ENCODE results near the gene TFF3.

TFF3 gene

GRCh38 chr21:42362198-42362597 lies 47.0 kb upstream of the TFF3 start:
- H3K27ac ChIP-seq (ENCODE audit: low read length, poor library complexity, severe bottlenecking), result no peak overlapping the region
- H2AK5ac ChIP-seq (ENCODE audit: low read length, severe bottlenecking), result no peak overlapping the region
- no peaks in the 10 kb centered on the region for H3K79me1 ChIP-seq (replicated peaks; ENCODE audit: low read length, poor library complexity, severe bottlenecking)
- no peak overlapping the region for H2AFZ ChIP-seq (ENCODE audit: low read depth, low read length)
- no peak for DNase-seq
- H3K9me3 ChIP-seq (ENCODE audit: control insufficient read depth, low read length), result peaks cover 8% of the 10 kb centered on the region
- WGBS, result 86% methylated on average over 6 of the region's 12 CpGs
- no peak overlapping the region for H3K4me3 ChIP-seq (ENCODE audit: insufficient read depth in 1 of 2, low read depth in 1 of 2, low read length in 2 of 2)
- no peak overlapping the region for H2BK15ac ChIP-seq (ENCODE audit: low read depth, poor library complexity, severe bottlenecking)
- no peak overlapping the region for H3K4me2 ChIP-seq (ENCODE audit: low read length, poor library complexity, severe bottlenecking)
- peaks cover 29 to 38% of the 10 kb centered on the region in 2 experiments for H3K27me3 ChIP-seq (ENCODE audit: control insufficient read depth in 1 of 2, insufficient read depth in 1 of 2, low read length in 2 of 2)
- H4K91ac ChIP-seq (ENCODE audit: low read length), result no peak overlapping the region
- H3K36me3 ChIP-seq (ENCODE audit: control insufficient read depth in 1 of 2, insufficient read depth in 2 of 2, low read depth in 1 of 2, low read length in 2 of 2), result no peaks in the 10 kb centered on the region
- H3K18ac ChIP-seq (ENCODE audit: low read depth in 1 of 2, low read length in 2 of 2), result no peak overlapping the region
- H3K4me1 ChIP-seq (ENCODE audit: control insufficient read depth, insufficient read depth, low read depth, low read length), result peaks cover 2% of the 10 kb centered on the region
- H2BK5ac ChIP-seq (ENCODE audit: low read depth, low read length, poor library complexity, severe bottlenecking), result no peak overlapping the region
- H4K8ac ChIP-seq (ENCODE audit: low read length), result no peak overlapping the region
- no peak overlapping the region for H3K14ac ChIP-seq (ENCODE audit: low read length in 2 of 2)
- no peak overlapping the region for H3K9ac ChIP-seq (ENCODE audit: low read length)
- H3K23ac ChIP-seq (ENCODE audit: low read length in 2 of 2), result no peak overlapping the region
- no peak overlapping the region for H2BK12ac ChIP-seq (ENCODE audit: low read length in 2 of 2)
- no peak overlapping the region for H3K4ac ChIP-seq (ENCODE audit: low read depth in 1 of 2, low read length in 2 of 2)
- H2BK120ac ChIP-seq (ENCODE audit: low read depth, low read length), result no peak overlapping the region

- Histone ChIP-seq H2AK5ac (ENCODE audit: low read length, severe bottlenecking) (no peak overlapping the region), H4K8ac (ENCODE audit: low read length) (no peak overlapping the region), H2BK15ac (ENCODE audit: low read depth, poor library complexity, severe bottlenecking) (no peak overlapping the region), H3K14ac (ENCODE audit: low read length in 2 of 2) (no peak overlapping the region), H3K79me1 (replicated peaks; ENCODE audit: low read length, poor library complexity, severe bottlenecking) (no peaks in the 10 kb centered on the region), H4K91ac (ENCODE audit: low read length) (no peak overlapping the region), H3K4me1 (ENCODE audit: control insufficient read depth, insufficient read depth, low read depth, low read length) (peaks cover 2% of the 10 kb centered on the region), H3K4ac (ENCODE audit: low read depth in 1 of 2, low read length in 2 of 2) (no peak overlapping the region), H3K4me3 (ENCODE audit: insufficient read depth in 1 of 2, low read depth in 1 of 2, low read length in 2 of 2) (no peak overlapping the region), H3K23ac (ENCODE audit: low read length in 2 of 2) (no peak overlapping the region), H3K4me2 (ENCODE audit: low read length, poor library complexity, severe bottlenecking) (no peak overlapping the region), H3K9me3 (ENCODE audit: control insufficient read depth, low read length) (peaks cover 8% of the 10 kb centered on the region), H3K27me3 (ENCODE audit: control insufficient read depth in 1 of 2, insufficient read depth in 1 of 2, low read length in 2 of 2) (peaks cover 35 to 37% of the 10 kb centered on the region in 2 experiments), H3K18ac (ENCODE audit: low read depth in 1 of 2, low read length in 2 of 2) (no peak overlapping the region), H3K9ac (ENCODE audit: low read length) (no peak overlapping the region), H2AFZ (ENCODE audit: low read depth, low read length) (no peak overlapping the region), H2BK12ac (ENCODE audit: low read length in 2 of 2) (no peak overlapping the region), H2BK120ac (ENCODE audit: low read depth, low read length) (no peak overlapping the region), H2BK5ac (ENCODE audit: low read depth, low read length, poor library complexity, severe bottlenecking) (no peak overlapping the region), H3K36me3 (ENCODE audit: control insufficient read depth in 1 of 2, insufficient read depth in 2 of 2, low read depth in 1 of 2, low read length in 2 of 2) (no peaks in the 10 kb centered on the region), H3K27ac (ENCODE audit: low read length, poor library complexity, severe bottlenecking) (no peak overlapping the region)
- 72% methylated on average over 6 of the region's 7 CpGs for WGBS
- DNase-seq, result no peak
Measured at GRCh38 chr21:42361286-42361685, 46.1 kb upstream of the TFF3 start.

- Histone ChIP-seq H3K9me3 (ENCODE audit: control insufficient read depth, low read length) (peaks cover 8% of the 10 kb centered on the region), H3K14ac (ENCODE audit: low read length in 2 of 2) (no peak overlapping the region), H3K4me2 (ENCODE audit: low read length, poor library complexity, severe bottlenecking) (no peak overlapping the region), H3K18ac (ENCODE audit: low read depth in 1 of 2, low read length in 2 of 2) (no peak overlapping the region), H3K4me3 (ENCODE audit: insufficient read depth in 1 of 2, low read depth in 1 of 2, low read length in 2 of 2) (no peak overlapping the region), H3K36me3 (ENCODE audit: control insufficient read depth in 1 of 2, insufficient read depth in 2 of 2, low read depth in 1 of 2, low read length in 2 of 2) (no peaks in the 10 kb centered on the region), H3K4ac (ENCODE audit: low read depth in 1 of 2, low read length in 2 of 2) (no peak overlapping the region), H4K8ac (ENCODE audit: low read length) (no peak overlapping the region), H2AFZ (ENCODE audit: low read depth, low read length) (no peak overlapping the region), H2BK5ac (ENCODE audit: low read depth, low read length, poor library complexity, severe bottlenecking) (no peak overlapping the region), H3K9ac (ENCODE audit: low read length) (no peak overlapping the region), H3K27me3 (ENCODE audit: control insufficient read depth in 1 of 2, insufficient read depth in 1 of 2, low read length in 2 of 2) (peaks cover 31 to 32% of the 10 kb centered on the region in 2 experiments), H4K91ac (ENCODE audit: low read length) (no peak overlapping the region), H3K23ac (ENCODE audit: low read length in 2 of 2) (no peak overlapping the region), H3K79me1 (replicated peaks; ENCODE audit: low read length, poor library complexity, severe bottlenecking) (no peaks in the 10 kb centered on the region), H2AK5ac (ENCODE audit: low read length, severe bottlenecking) (no peak overlapping the region), H3K27ac (ENCODE audit: low read length, poor library complexity, severe bottlenecking) (no peak overlapping the region), H2BK120ac (ENCODE audit: low read depth, low read length) (no peak overlapping the region), H3K4me1 (ENCODE audit: control insufficient read depth, insufficient read depth, low read depth, low read length) (peaks cover 2% of the 10 kb centered on the region), H2BK12ac (ENCODE audit: low read length in 2 of 2) (no peak overlapping the region), H2BK15ac (ENCODE audit: low read depth, poor library complexity, severe bottlenecking) (no peak overlapping the region)
- DNase-seq, result no peak
- 60% methylated on average over 2 of the region's 2 CpGs for WGBS
Measured at GRCh38 chr21:42360317-42360716, 45.1 kb upstream of the TFF3 start.

GRCh38 chr21:42358937-42359336 lies 43.7 kb upstream of the TFF3 start:
- no peak overlapping the region for H3K14ac ChIP-seq (ENCODE audit: low read length in 2 of 2)
- H3K23ac ChIP-seq (ENCODE audit: low read length in 2 of 2), result no peak overlapping the region
- no peak overlapping the region for H3K4me2 ChIP-seq (ENCODE audit: low read length, poor library complexity, severe bottlenecking)
- H3K9ac ChIP-seq (ENCODE audit: low read length), result no peak overlapping the region
- no peak overlapping the region for H3K4me3 ChIP-seq (ENCODE audit: insufficient read depth in 1 of 2, low read depth in 1 of 2, low read length in 2 of 2)
- no peak overlapping the region for H2AK5ac ChIP-seq (ENCODE audit: low read length, severe bottlenecking)
- H2BK12ac ChIP-seq (ENCODE audit: low read length in 2 of 2), result no peak overlapping the region
- peaks cover 13% of the 10 kb centered on the region for H3K9me3 ChIP-seq (ENCODE audit: control insufficient read depth, low read length)
- 78% methylated on average over 13 of the region's 13 CpGs for WGBS
- H4K8ac ChIP-seq (ENCODE audit: low read length), result no peak overlapping the region
- no peak overlapping the region for H3K18ac ChIP-seq (ENCODE audit: low read depth in 1 of 2, low read length in 2 of 2)
- no peak overlapping the region for H3K27ac ChIP-seq (ENCODE audit: low read length, poor library complexity, severe bottlenecking)
- peaks cover 2% of the 10 kb centered on the region for H3K4me1 ChIP-seq (ENCODE audit: control insufficient read depth, insufficient read depth, low read depth, low read length)
- no peak overlapping the region for H4K91ac ChIP-seq (ENCODE audit: low read length)
- DNase-seq, result no peak
- H2AFZ ChIP-seq (ENCODE audit: low read depth, low read length), result no peak overlapping the region
- no peaks in the 10 kb centered on the region for H3K36me3 ChIP-seq (ENCODE audit: control insufficient read depth in 1 of 2, insufficient read depth in 2 of 2, low read depth in 1 of 2, low read length in 2 of 2)
- H2BK15ac ChIP-seq (ENCODE audit: low read depth, poor library complexity, severe bottlenecking), result no peak overlapping the region
- no peak overlapping the region for H2BK120ac ChIP-seq (ENCODE audit: low read depth, low read length)
- no peak overlapping the region for H2BK5ac ChIP-seq (ENCODE audit: low read depth, low read length, poor library complexity, severe bottlenecking)
- H3K27me3 ChIP-seq (ENCODE audit: control insufficient read depth in 1 of 2, insufficient read depth in 1 of 2, low read length in 2 of 2), result peaks cover 23 to 27% of the 10 kb centered on the region in 2 experiments
- H3K4ac ChIP-seq (ENCODE audit: low read depth in 1 of 2, low read length in 2 of 2), result no peak overlapping the region
- no peaks in the 10 kb centered on the region for H3K79me1 ChIP-seq (replicated peaks; ENCODE audit: low read length, poor library complexity, severe bottlenecking)

Data from mesenchymal stem cell (in vitro differentiated cells and primary cell).